Right atrium auricular region (tissue), 2 donors: ENCODE results near the gene DNMT3L. TPM values are rescaled to one million over a fixed set of nuclear protein-coding genes. Genes with fewer than 3 reads are reported as not detected.
A peak's percentile ranks its signal among the peaks of the same experiment; 100 is the strongest.

Experiments
- DNase-seq: peaks from one replicate; pipeline ENCODE4 v3.0.0-alpha.2; 2019; ENCODE audit warnings: low spot score
- H3K27ac ChIP-seq, 2 donors: fragments of 200-600 bp; sonication (generic); 1 replicate in 1 of 2; 2 replicates in 1 of 2; pipeline ENCODE4 v1.5.1; 2016 to 2019
- H3K27me3 ChIP-seq, 2 donors: fragments of 200-600 bp; sonication (generic); one replicate each; pipeline versions ENCODE4 v1.5.1 to v1.6.0; 2017 to 2019
- H3K36me3 ChIP-seq: fragments of 200-600 bp; sonication (generic); one replicate; pipeline ENCODE4 v1.5.1; 2016
- H3K4me1 ChIP-seq, 2 donors: fragments of 200-600 bp; sonication (generic); one replicate each; pipeline versions ENCODE4 v1.5.1 to v1.6.0; 2017 to 2019
- H3K4me3 ChIP-seq, 2 donors: fragments of 200-600 bp; sonication (generic); 1 replicate in 1 of 2; 2 replicates in 1 of 2; pipeline ENCODE4 v1.5.1; 2017 to 2019; ENCODE audit warnings: mild to moderate bottlenecking in 1 of 2, moderate library complexity in 1 of 2
- H3K9me3 ChIP-seq, 2 donors: fragments of 200-600 bp; sonication (generic); one replicate each; pipeline ENCODE4 v1.5.1; 2019
- total RNA-seq, 2 donors: library from RNA; depleted of rRNA; stranded (reverse); fragments of >200 nt; gene quantifications; one replicate each; pipeline ENCODE4 v1.1.0, GENCODE V29; 2016
- TF ChIP-seq, protein P1 (sequence below), 2 donors: fragments of 200-600 bp; sonication (generic); IDR thresholded peaks; one replicate each; pipeline ENCODE4 v1.5.1; 2019; ENCODE audit warnings: antibody characterized with exemption in 2 of 2

DNMT3L gene
- total RNA-seq = not detected

- Histone ChIP-seq H3K36me3 (no peaks in the 10 kb centered on the region), H3K4me3 (no peak within 1 kb of the TSS), H3K27me3 (no peaks in the 10 kb centered on the region), H3K27ac (no peak within 1 kb of the TSS), H3K4me1 (no peaks in the 10 kb centered on the region), H3K9me3 (peaks cover 0 to 6% of the 10 kb centered on the region in 2 donors)
- TF ChIP-seq, protein P1, sequence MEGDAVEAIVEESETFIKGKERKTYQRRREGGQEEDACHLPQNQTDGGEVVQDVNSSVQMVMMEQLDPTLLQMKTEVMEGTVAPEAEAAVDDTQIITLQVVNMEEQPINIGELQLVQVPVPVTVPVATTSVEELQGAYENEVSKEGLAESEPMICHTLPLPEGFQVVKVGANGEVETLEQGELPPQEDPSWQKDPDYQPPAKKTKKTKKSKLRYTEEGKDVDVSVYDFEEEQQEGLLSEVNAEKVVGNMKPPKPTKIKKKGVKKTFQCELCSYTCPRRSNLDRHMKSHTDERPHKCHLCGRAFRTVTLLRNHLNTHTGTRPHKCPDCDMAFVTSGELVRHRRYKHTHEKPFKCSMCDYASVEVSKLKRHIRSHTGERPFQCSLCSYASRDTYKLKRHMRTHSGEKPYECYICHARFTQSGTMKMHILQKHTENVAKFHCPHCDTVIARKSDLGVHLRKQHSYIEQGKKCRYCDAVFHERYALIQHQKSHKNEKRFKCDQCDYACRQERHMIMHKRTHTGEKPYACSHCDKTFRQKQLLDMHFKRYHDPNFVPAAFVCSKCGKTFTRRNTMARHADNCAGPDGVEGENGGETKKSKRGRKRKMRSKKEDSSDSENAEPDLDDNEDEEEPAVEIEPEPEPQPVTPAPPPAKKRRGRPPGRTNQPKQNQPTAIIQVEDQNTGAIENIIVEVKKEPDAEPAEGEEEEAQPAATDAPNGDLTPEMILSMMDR (IDR thresholded peaks at IDR 0.05) = no peak
- no peak for DNase-seq
These were observed at the start of gene DNMT3L for GRCh38 chr21:44261675-44262295. TSS of gene DNMT3L (minus strand) at chr21:44261897. CDS start at chr21:44261259, 638 bp downstream.

- no peak for DNase-seq
- TF ChIP-seq, protein P1 (IDR thresholded peaks at IDR 0.05) = no peak
- no peak overlapping the region for H3K4me3 ChIP-seq
- no peak overlapping the region for H3K27ac ChIP-seq
- peaks cover 49% of the 10 kb centered on the region for H3K36me3 ChIP-seq
- no peaks in the 10 kb centered on the region for H3K27me3 ChIP-seq
- H3K4me1 ChIP-seq = peaks cover 0 to 1% of the 10 kb centered on the region in 2 donors
- no peaks in the 10 kb centered on the region for H3K9me3 ChIP-seq
These were observed 49.2 kb upstream of the DNMT3L start for GRCh38 chr21:44310628-44311507.

- Histone ChIP-seq H3K4me1 (peaks cover 0 to 35% of the 10 kb centered on the region in 2 donors), H3K36me3 (peaks cover 22% of the 10 kb centered on the region), H3K27me3 (no peaks in the 10 kb centered on the region), H3K27ac (no peak overlapping the region), H3K4me3 (no peak overlapping the region), H3K9me3 (no peaks in the 10 kb centered on the region)
- TF ChIP-seq, protein P1 (IDR thresholded peaks at IDR 0.05) = no peak
- DNase-seq = no peak
These were observed 45.4 kb upstream of the DNMT3L start for GRCh38 chr21:44306936-44307704.

- Histone ChIP-seq H3K4me1 (peaks cover 0 to 49% of the 10 kb centered on the region in 2 donors), H3K27ac (no peak overlapping the region), H3K27me3 (no peaks in the 10 kb centered on the region), H3K4me3 (no peak overlapping the region), H3K36me3 (peaks cover 8% of the 10 kb centered on the region), H3K9me3 (no peaks in the 10 kb centered on the region)
- TF ChIP-seq, protein P1 (IDR thresholded peaks at IDR 0.05) = no peak
- DNase-seq = no peak
These were observed 44.0 kb upstream of the DNMT3L start for GRCh38 chr21:44305691-44306090.

DNA sequence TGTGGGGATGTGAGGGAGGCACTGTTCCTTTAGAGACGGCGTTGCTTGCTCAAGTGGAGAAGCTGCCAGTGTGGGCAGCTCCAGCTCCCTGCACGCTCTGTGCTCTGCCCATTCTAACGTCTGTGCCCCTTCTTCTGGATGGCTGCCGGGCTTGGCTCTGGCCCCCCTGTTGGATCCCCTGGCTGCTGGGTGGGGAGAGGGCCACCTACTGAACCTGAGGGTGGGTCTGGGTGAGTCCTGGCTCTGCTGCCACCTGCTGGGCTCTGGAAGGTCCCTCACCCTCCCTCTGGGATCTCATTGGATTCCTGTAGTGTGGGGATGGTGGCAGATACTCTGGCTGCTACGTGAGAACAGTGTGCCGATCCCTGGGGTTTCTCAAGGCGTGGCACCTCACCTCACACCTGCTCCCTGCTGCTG lies 43.2 kb upstream of the DNMT3L start:
- H3K27ac ChIP-seq = no peak overlapping the region
- no peaks in the 10 kb centered on the region for H3K9me3 ChIP-seq
- no peak overlapping the region for H3K4me3 ChIP-seq
- no peak for DNase-seq
- H3K36me3 ChIP-seq = peaks cover 7% of the 10 kb centered on the region
- H3K4me1 ChIP-seq = peaks cover 0 to 52% of the 10 kb centered on the region in 2 donors
- TF ChIP-seq, protein P1 (IDR thresholded peaks at IDR 0.05) = peak in 1 of 2 donors; percentile 68
- no peaks in the 10 kb centered on the region for H3K27me3 ChIP-seq
